SHP77 (cell line): ENCODE results near the gene DDX49.
"Not testable (repeated sequence)": the region's sequence is repeated elsewhere in the genome, so short reads cannot be mapped to it uniquely, and the experiment has no call there.

Experiments used
- DNase-seq, 2 experiments: peaks; one replicate each; lab custom pipeline; 2025; lab: John Stamatoyannopoulos, UW

DDX49 gene

DNA sequence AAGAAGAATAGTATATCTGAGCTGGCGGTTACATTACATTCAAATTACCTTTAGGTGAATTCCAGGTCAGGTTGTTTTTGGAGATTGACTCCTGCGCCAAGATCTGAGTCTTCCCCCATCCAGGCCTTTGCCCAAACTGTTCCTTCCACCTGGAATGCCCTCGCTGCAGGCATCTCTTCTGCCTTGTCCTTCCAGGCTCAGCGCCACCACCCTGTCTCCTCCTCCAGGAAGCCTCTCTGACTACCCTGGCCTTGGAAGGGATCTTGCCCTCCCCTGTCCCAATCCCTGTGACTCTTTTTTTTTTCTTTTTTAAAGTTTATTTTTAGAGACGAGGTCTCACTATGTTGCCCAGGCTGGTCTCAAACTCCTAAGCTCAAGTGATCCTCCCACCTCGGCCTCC, 23.2 kb downstream of the DDX49 start:
- no peak for DNase-seq

DNA sequence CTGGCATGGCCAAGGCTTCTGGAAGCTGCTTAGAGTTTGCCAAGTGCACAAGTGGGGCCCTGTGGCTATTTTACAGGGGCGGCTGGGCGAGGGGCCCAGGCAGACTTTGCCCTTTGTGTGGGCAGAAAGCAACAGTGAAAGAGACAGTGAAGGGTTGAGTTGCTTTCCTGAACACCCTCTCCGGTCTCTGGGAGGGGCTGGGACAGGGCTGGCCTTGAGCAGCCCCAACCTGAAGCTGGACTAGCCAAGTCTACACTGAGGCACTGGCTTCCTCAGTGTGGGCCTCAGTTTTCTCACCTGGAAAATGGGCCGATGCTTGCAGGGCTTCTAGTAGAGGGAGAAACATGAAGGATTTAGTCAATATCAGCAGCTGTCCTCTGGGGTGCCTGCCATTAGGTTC, 23.9 kb downstream of the DDX49 start:
- no peak for DNase-seq

DNA sequence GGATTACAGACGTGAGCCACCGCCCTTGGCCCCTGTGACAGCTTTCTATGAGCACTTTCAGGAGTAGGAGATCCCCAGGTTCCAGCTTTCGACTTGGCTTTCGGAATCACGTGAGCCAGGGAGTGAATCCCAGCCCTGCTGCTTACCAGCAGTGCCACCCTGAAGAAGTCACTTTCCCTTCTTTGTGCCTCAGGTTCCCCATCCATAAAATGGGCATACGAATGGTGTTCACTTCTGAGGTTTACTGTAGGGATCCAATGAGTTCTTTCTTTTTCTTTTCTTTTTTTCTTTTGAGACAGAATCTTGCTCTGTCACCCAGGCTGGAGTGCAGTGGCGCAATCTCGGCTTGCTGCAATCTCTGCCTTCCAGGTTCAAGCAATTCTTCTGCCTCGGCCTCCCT, 25.8 kb downstream of the DDX49 start:
- no peak for DNase-seq

DNA sequence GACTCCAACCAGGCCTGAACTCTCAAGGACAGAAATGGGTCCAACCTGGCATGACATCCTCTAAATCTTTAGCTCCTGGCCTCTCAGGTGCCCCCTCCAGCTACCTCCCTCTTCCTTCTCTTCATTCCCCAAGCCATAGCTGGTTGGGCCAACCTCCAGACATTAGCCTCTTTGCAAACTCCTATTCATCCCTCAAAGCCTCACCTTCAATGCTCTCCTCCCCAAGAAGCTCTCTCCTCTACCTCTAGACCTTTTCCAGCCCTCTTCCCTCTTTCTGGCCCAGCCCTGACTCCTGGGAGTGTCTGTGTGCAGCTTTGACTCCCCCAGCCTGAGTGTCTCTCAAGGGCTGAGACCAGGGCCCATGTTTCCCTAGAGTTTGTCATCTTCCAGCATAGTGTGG, 26.8 kb downstream of the DDX49 start:
- no peak for DNase-seq

DNA sequence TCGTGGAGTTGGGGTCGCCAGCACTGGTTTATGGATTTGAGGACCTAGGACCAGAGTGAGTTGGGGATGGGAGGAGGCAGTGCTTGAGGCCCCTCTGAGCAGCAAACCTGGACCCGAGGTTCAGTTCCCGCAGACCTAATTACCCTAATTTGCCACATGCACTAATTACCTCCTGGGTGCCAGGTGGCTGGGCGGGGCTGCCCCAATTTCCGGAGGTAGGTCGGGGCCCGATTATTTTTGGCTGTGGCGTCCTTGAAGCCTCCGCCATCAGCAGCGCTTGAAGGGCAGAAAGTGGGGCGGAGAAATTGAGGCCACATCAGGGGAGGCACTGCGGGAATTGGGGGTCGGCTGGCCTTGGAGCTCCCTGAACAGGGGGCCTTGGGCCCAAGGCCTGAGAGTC, 27.4 kb downstream of the DDX49 start:
- DNase-seq, result no peak

DNA sequence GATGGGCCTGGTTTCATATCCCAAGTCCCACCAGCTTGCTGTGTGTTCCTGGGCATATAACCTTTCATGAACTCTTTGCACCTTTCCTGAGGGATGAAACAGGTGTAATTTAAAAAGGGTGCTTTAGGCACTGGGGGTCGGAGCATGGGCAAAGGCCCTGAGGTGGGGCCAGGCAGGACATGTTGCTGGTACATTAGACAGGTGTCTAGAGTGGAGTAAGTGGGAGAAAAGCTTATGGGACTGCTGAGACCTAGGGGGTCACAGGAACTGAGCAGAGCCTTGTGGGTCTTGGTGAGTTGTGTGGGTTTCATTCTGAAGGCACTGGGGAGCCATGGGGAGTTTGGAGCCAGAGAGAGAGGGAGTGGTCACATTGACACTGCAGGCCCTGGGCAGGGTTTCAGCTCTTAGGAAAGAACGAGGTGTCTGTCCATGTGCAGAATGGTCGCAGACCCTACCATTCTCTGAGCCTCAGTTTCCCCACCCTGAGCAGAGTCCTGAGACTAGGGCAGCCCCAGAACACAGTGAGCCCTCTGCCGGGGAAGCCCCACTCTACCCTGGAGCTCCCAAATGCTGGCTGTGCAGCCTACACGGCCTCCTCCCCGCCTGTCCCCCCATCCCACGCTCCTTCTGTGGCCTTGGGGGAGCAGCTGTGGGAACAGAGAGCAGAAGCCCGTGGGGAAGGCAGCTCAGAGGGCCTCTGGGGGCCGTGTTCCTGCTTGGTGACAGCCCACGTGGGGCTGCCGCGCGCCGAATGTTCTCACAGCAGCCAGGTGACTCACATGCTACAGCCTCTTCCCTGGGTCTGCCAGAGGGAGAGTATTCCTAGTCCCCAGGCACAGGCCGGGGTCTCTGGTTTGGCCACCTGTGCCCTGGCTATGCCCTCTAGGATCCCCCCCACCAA, 28.8 kb downstream of the DDX49 start:
- DNase-seq, result no peak

DNA sequence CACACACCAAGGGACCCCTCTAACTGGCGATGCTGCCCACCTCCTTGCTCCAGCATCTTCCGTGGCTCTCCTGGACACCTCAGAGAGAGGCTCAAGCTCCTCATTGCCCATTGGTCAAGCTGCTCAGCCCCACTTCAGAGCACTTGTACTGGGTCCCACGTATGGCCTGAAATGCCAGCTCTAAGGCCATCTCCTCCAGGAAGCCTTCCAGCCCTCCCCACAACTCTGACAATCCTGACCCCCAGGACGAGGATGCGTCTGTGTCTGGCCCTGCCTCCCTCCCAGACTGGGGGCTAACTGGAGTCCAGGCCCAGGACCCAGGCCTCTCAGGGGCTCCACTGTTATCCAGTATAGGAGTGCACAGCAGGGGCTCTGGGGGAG, 29.5 kb downstream of the DDX49 start:
- no peak for DNase-seq

DNA sequence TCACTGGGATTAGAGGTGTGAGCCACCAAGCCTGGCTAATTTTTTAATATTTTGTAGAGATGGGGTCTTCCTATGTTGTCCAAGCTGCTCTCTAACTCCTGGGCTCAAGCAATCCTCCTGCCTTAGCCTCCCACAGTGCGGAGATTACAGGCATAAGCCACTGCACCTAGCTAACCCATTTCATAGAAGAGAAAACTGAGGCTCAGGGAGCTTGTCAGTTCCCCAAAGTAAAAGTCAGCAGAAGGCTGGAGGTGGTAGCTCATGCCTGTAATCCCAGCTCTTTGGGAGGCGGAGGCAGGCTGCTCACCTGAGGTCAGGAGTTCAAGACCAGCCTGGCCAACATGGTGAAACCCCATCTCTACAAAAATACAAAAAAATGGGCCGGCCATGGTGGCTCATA, 30.3 kb downstream of the DDX49 start:
- DNase-seq, result no peak

DNA sequence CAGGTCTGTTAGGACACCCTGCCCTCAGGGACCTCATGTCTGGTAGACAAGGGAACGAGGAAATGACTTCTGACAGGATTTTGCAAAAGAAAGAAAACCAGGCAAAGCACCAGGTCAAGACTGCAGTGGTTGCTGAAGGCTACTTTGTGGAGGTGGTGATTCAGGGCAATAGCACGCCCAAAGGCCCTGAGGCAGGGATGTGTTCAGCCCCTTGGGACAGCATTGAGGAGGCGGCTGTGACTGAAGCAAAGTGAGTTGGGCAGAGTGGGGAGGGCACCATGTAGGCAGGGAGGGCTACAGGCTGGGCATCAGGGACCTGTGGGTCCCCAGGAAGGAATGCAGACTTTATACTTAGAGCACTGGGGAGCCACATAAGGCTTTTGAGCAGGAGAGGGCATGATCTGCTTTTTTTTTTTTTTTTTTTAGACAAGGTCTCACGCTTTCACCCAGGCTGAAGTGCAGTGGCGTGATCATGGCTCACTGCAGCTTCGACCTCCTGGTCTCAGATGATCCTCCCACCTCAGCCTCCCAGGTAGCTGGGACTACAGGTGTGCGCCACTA, 32.3 kb downstream of the DDX49 start:
- DNase-seq, result no peak

DNA sequence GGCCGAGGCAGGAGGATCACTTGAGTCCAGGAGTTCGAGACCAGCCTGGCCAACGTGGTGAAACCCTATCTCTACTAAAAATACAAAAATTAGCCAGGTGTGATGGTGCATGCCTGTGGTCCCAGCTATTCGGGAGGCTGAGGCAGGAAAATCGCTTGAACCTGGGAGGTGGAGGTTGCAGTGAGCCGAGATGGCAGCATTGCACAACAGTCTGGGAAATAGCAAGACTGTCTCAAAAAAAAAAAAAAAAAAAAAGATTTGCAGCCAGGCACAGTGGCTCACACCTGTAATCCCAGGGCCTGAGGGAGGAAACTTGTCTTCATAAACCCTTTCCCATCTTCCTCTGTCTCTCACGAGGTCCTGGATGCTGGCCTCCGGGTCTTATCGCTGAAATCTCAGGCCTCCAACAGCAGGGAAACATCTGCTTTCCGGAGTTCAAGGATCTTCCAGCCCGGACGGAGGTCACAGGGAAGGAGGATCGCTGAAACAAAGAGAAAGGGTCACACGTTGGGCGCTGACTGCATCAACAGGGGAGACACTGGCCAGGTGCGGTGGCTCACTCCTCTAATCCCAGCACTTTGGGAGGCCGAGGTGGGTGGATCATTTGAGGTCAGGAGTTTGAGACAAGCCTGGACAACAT, 33.0 kb downstream of the DDX49 start:
- DNase-seq, result not testable (repeated sequence)

DNA sequence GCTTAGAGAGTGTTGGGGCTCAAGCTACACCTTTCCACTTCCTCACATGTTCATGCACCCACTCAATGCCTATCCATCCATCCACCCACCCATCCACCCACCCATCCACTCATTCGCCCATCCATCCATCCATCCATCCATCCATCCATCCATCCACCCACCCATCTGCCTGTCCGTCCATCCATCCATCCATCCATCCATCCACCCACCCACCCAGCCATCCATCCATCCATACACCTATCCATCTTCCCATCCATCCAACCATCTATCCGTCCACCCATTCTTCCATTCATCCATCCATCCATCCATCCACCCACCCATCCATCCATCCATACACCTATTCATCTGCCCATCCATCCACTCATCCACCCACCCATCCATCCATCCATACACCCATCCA, 34.6 kb downstream of the DDX49 start:
- no peak for DNase-seq

DNA sequence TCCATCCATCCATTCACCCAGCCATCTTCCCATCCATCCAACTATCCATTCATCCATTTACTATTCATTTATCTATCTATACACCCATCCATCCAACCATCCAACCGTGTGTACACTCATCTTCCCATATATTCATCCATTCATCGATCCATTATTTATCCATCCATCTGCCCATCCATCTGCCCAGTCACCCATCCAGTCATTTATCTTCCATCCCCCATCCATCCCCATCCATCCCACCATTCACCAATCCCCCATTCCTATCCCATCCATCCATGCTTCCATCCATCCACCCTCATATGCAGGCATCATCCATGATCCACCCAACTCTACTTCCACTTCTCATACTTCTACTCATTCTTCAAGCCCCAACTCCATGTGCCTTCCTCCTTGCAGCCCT, 35.5 kb downstream of the DDX49 start:
- no peak for DNase-seq

DNA sequence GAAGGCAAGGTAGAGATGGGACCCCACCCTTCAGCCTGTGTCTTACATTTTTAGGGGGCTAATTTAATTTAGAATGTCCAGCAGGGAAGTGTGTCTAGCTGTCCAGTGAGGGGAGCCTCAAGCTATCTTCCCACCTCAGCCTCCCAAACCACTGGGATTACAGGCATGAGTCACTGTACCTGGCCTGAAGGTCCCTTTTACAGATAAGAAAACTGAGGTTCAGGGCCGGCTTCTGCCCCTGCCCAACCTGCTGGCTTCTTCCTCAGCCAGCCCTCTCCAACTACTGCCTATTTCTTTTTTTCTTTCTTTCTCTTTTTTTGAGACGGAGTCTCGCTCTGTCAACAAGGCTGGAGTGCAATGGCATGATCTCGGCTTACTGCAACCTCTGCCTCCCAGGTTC, 40.9 kb downstream of the DDX49 start:
- no peak for DNase-seq

DNA sequence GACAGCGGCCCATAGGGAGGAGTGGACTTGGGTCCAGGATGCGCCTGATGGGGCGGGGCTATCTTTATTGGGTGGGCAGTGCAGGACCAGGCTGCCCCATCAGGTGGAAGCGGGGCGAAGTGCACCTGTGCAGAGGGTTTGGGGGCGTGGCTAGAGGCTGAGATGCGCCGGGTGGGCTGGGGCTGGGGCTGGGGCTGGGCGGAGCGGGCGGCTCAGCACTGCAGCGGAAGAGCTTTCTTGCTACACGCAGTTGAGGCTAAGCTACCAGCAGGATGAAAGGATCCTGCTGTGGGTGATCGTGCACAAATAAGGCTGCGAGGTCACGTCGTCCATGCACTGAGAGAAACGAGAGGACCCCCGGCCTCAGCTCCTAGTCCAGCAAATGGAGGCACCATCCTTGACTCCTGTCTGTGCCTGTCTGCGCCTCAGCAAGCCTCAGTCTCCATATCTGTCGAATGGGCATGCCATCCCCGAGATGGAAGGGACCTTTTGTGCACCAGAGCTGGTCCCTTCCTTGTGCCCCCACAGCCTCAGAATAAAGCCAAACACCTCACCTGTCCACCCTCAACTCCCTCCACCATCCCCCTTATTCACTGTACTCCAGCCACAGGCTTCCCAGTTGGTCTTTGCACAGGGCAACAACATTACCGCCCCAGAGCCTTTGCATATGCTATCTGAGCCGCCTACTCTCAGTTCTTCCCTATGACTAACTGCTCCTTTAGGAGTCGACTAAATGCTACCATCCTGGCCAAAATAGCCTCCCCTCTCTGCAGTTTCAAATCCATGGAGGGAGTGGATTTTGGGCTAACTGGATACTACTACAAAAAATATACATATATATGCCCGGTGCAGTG, 42.5 kb downstream of the DDX49 start:
- DNase-seq, result no peak

DNA sequence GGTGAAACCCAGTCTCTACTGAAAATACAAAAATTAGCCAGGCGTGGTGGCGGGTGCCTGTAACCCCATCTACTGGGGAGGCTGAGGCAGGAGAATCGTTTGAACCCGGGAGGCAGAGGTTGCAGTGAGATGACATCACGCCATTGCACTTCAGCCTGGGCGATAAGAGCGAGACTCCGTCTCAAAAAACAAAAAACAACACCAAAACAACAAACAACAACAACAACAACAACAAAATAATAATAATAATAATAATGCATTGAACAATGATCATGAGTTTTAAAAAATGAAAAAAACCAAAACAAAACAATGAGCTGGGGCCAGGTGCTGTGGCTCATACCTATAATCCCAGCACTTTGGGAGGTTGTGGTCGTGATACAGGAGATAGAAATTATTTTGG, 44.6 kb downstream of the DDX49 start:
- no peak for DNase-seq

DNA sequence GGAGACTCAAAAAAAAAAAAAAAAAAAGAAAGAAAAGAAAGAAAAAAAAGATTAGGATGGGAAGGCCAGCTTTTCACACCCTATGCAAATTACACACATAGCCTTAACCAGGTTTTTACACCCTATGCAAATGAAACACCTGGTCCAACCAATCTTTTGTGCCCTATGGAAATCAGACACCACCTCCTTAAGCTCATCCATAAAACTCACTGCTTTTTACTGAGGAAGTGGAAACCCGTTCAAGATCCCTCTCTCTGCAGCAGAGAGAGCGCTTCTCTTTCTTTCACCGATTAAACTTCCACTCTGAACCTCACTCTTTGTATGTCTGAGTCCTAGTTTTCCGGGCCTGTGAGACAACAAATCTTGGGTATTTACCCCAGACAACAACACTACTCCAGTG, 46.8 kb downstream of the DDX49 start:
- no peak for DNase-seq

DNA sequence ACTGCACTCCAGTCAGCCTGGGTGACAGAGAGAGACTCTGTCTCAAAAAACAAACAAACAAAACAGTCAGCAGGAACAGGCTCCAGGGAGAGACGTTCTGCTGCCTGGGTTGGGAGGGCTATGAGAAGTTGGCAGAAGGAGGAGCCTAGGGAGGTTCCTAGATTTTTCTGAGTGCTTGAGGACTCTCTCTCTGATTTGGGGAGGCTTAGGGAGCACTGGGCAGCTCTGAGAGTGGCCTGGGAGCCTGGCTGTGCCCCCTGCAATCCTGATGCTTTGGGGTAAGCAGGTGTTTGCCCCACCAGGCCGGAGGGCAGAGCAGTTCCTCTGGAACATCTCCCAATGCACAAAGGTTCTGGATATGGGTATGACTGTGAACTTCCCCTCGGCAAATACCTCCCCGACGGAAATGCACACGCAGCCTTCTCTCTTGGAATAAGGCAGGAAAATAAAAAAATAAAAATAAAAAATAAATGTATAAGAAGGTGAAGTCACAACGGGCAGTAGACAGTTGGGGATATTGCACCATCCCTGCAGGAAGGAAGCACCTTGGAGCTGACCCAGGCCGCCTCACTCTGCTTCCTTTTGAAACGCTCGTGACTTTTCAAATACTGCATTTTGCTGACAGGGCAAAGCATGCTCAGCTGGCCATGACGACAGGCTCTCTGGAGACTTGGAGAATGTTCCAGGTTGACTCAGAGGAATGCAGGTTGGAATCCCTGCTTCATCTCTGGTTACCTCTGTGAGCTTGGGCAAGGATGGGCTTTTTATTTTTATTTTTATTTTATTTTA, 48.0 kb downstream of the DDX49 start:
- DNase-seq, result peak in 1 of 2 experiments; percentile 2

DNA sequence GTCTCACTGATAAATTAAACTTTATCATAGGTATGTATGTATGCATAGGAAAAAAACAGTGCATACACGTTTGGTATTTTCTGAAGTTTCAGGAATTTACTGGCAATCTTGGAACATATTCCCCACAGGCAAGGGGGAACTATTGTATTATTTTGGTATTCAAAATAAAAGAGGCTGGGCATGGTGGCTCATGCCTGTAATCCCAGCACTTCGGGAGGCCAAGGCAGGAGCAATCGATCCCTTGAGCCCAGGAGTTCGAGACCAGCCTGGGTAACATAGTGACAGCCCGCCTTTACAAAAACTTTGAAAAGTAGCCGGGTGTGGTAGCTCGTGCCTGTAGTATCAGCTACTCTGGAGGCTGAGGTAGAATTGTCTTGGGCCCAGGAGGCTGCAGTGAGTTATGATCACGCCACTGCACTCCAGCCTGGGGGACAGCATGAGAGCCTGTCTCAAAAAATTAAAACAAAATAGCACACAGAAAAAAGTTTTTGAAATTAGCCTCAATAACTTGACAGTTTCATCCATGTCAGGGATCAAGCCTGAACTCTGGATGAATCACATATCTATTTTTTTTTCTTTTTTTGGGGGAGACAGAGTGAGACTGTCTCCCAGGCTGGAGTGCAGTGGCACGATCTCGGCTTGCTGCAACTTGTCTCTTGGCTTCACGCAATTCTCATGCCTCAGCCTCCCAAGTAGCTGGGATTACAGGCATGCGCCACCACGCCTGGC, 50.6 kb downstream of the DDX49 start:
- DNase-seq, result no peak

DNA sequence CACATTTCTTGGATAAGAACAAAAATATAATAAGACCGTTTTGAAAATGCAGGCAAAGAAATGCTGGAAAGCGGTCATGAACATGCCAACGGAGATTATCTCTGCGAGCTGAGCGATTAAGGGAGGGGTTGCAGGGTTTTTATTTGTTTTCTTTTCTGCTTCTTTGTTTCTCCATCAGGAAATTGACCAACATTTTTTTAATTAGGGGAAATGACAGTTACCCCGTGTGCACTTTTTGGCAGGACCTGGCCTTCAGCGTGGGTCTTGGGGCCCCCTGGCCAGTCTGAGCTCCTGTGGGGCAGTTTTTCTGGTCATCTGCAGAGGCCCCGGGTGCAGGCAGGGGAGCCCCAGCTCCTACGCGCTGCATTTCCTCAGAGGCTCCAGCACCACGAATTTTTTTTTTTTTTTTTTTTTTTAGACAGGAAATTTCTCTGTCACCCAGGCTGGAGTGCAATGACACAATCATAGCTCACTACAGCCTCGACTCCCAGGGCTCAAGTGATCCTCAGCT, 52.8 kb downstream of the DDX49 start:
- DNase-seq, result no peak

DNA sequence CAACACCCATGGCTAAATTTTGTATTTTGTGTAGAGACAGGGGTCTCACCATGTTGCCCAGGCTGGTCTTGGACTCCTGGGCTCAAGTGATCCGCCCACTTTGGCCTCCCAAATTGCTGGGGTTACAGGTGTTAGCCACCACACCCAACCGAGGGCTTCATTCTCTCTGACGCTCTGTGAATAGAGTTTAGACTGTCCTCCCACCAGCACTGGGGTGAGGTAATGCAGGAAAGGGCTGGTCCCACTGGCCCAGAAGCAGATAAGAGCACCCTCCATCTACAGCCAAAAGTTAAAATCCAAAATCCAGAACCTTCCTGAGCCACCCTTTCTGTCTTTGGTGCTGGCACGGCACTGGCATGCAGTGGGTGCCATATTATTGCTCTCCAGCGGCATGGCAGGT, 53.3 kb downstream of the DDX49 start:
- no peak for DNase-seq

DNA sequence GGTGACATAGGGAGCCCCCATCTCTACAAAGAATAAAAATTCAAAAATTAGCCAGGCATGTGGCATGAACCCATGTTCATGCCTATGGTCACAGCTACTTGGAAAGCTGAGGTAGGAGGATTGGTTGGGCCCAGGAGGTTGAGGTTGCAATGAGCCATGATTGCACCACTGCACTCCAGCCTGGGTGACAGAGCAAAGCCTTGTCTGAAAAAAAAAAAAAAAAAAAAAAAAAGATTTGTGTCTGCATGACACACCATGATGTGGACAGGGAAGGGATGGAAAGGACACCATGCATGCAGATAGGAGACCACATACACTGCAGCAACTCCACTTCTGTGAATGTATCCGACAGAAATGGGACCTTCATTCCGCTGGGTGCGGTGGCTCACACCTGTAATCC, 55.5 kb downstream of the DDX49 start:
- no peak for DNase-seq
